ENCODE measurements around the gene AQP7.

DNA sequence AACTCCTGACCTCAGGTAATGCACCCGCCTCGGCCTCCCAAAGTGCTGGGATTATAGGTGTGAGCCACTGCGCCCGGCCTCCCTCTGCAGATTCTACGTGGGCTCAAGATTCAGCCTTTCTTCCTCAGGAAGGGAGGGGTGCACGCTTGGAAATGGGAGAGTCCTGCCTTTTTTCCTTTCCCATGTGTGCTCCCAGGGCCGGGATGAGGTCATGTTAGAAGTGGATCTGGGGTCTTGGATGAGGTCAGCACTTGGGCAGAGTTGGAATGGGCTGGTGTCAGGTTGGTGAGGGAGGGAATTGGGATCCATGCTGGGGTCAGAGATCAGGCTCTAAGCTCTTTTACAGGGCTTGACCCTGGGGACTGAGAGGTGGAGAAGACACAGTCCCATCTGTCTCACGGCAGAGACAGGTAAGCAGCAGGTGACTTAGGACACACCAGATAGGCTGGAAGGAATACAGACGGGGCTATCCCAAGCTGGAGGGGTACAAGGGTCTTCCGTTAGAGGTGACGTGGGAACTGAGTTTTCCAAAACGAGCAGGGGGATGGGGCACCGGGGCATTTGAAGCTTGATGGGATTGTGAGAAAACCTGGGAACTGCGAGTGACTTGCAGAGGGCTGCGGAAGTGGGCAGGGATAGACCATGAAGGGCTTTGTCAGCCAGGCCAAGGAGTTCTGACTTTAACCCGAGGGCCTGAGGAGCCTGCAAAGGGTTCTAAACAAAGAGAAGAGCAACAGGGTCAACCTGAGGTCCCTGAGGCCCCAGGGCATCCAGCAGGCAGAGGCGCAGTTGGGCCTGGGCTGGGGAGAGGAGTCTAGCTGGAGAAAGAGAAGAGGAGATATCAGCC lies 1.8 kb upstream of the AQP7 start:
- TF ChIP-seq, protein P1, sequence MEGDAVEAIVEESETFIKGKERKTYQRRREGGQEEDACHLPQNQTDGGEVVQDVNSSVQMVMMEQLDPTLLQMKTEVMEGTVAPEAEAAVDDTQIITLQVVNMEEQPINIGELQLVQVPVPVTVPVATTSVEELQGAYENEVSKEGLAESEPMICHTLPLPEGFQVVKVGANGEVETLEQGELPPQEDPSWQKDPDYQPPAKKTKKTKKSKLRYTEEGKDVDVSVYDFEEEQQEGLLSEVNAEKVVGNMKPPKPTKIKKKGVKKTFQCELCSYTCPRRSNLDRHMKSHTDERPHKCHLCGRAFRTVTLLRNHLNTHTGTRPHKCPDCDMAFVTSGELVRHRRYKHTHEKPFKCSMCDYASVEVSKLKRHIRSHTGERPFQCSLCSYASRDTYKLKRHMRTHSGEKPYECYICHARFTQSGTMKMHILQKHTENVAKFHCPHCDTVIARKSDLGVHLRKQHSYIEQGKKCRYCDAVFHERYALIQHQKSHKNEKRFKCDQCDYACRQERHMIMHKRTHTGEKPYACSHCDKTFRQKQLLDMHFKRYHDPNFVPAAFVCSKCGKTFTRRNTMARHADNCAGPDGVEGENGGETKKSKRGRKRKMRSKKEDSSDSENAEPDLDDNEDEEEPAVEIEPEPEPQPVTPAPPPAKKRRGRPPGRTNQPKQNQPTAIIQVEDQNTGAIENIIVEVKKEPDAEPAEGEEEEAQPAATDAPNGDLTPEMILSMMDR (IDR thresholded peaks at IDR 0.05; ENCODE audit: low read depth, low read length, missing input control): no peak
- TF ChIP-seq EGR1 (IDR thresholded peaks at IDR 0.05; ENCODE audit: low read depth in 2 of 2) (no peak), JUND (IDR thresholded peaks at IDR 0.05) (no peak), RAD21 (IDR thresholded peaks at IDR 0.05) (no peak)
- TF ChIP-seq, protein P2, sequence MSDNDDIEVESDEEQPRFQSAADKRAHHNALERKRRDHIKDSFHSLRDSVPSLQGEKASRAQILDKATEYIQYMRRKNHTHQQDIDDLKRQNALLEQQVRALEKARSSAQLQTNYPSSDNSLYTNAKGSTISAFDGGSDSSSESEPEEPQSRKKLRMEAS (IDR thresholded peaks at IDR 0.05): no peak

Measured in liver (tissue), 3 donors.